Activated CD8-positive, alpha-beta memory T cell treated with anti-CD3 and anti-CD28 coated beads, Interleukin-2, amount 50 U/mL, for 24 hours (primary cell): ENCODE results near the gene PLPP4.

Experiments used
- DNase-seq: peaks from one replicate; pipeline ENCODE4 v3.0.0-alpha.2; 2020; ENCODE audit errors: extremely low read depth

PLPP4 gene

DNA sequence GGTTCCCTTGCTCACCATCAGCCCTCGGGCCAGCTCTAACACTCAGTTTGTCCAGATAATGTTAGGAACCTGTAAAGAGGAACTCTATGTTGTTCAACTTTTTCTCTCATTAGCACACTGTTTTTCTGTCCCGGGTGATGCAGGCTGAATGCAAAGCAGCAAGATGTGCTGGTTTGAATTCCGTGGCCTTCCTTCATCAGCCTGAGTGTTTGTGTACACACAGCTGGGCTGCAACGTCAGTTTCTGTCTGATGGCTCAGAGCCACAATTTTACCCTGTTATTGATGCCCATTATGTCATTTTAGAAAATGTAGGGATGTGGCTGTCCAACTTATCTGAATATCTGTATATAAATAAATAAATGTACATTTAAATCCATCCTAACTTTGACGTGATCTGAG, 152.0 kb downstream of the PLPP4 start:
- no peak for DNase-seq

DNA sequence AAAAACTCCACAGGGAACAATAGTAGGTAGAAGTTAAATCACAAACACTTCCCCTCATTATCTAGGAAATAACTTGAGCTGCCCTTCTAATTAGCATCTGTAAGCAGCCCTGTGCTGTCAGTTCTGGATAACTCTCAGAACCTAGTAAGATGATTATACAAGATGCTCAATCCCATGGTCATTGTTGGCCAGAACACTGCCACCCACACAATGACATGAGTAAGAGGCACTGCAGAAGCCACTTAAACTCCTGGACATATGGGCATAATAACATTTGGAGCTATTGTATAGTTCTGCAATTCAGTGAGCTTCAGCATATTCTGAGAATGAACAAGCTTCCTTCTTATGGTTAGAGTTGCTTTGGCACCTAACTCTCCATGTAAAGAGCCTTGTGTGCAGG, 153.8 kb downstream of the PLPP4 start:
- DNase-seq = no peak

GRCh38 chr10:120612756-120613155, 155.7 kb downstream of the PLPP4 start:
- DNase-seq = no peak

DNA sequence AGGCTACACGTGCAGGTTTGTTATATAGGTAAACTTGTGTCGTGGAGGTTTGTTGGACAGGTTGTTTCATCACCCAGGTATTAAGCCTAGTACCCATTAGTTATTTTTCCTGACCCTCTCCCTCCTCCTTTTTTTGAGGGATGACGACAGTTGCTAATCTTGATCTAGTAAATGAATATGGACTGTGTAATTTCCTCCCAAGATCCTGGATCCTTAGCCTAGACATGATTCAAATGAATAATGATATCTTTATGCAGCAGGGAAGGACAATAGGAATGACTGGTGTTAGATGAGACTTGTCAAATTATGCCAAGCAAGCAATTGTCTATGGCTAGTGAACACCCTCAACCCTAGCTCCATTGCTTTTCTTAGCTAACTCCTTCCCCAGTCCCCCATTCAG, 156.2 kb downstream of the PLPP4 start:
- DNase-seq = no peak

DNA sequence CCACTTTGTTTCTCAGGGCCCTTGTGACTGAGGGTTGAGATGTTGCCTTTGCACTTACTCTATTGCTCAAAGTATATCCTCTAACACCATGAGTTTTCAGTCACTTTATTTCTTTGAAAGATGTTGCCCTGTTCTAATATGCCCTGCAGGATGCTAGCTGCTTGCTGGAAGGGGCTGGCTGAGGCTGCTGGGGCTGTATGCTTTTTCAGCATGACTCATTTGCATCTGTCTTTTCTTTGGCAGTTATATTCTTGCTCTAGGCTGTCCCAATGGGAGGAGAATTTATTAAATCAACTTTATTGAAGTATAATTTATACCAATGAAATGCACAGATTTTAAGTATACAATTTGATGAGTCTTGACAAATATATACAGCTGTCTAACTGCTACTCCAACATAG, 157.7 kb downstream of the PLPP4 start:
- DNase-seq = no peak

GRCh38 chr10:120616311-120616911, 159.4 kb downstream of the PLPP4 start:
- DNase-seq = no peak

DNA sequence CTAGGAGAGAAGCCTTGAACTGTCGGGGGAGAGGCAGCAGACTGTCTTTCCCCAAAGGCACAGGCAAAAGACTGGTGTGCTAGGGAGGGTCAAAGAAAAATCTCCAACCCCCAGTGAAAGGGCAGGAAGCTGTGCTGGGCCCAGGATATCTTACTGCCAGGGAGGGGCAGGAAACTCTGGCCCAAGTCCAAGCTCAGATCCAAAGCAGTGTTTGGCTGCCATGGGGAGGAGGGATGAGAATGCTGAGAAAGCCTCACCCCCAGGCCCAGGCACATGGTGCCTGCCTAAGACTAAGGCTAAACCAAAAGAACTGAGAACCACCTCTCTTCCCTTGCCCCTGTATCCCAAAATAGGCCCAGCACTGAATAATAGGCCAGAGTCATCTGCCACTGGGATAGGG, 171.2 kb downstream of the PLPP4 start:
- no peak for DNase-seq

GRCh38 chr10:120630266-120630665, 173.2 kb downstream of the PLPP4 start:
- DNase-seq = no peak

GRCh38 chr10:120632047-120632446, 175.0 kb downstream of the PLPP4 start:
- DNase-seq = no peak

DNA sequence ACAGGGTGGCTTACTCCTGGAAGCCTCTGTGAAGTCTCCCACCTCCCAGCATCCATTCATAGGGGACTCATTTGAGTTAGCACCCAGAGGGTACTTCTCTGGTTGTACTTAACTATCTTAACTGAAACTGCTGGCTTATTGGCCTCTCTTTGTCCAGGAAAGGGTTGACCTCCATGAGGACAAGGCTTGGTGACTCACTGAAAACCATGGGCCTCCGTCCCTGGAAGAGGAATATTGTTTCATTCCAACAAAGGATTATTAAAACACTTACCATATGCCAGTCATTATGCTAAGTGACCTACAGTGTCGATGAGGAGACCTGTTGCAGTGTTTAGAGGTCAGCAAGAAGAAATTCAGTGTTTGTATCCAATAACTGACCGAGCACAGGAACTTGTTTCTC, 175.9 kb downstream of the PLPP4 start:
- no peak for DNase-seq

GRCh38 chr10:120634659-120635058, 177.6 kb downstream of the PLPP4 start:
- DNase-seq = no peak
